T-helper 17 cell (primary cell): ENCODE results near the gene LRRC74B. TPM values are rescaled to one million over a fixed set of nuclear protein-coding genes. Genes with fewer than 3 reads are reported as not detected.

Experiments
- ATAC-seq: fragments of 150-1000 bp; cut with Tn5 transposase; 2 replicates; pipeline ENCODE4 v1.10.0; 2021; ENCODE audit warnings: mild to moderate bottlenecking, moderate library complexity
- DNase-seq, 3 donors: peaks; one replicate each; pipeline versions ENCODE4 v3.0.0 to v3.0.0-alpha.2; 2020 to 2021
- H3K9me3 ChIP-seq: one replicate; pipeline ENCODE4 v1.7.0; 2013; ENCODE audit warnings: low read length, mild to moderate bottlenecking; ENCODE audit not compliant: control insufficient read depth, poor library complexity, severe bottlenecking
- H3K27ac Mint-ChIP-seq: one replicate; pipeline ENCODE4 v1.8.0; 2022; ENCODE audit warnings: mild to moderate bottlenecking, moderate library complexity, mixed read lengths
- H3K27me3 Mint-ChIP-seq: one replicate; pipeline ENCODE4 v1.8.0; 2022; ENCODE audit warnings: mixed read lengths
- H3K36me3 Mint-ChIP-seq: one replicate; pipeline ENCODE4 v1.8.0; 2022; ENCODE audit warnings: low read depth, mixed read lengths
- H3K4me1 Mint-ChIP-seq: one replicate; pipeline ENCODE4 v1.8.0; 2022; ENCODE audit warnings: mild to moderate bottlenecking, mixed read lengths
- H3K4me3 Mint-ChIP-seq: one replicate; pipeline ENCODE4 v1.8.0; 2022; ENCODE audit warnings: mild to moderate bottlenecking, moderate library complexity, mixed read lengths
- total RNA-seq, 4 donors: library from RNA in 2 of 4; stranded (reverse) in 2 of 4; gene quantifications; one replicate each; pipeline ENCODE4 v1.2.3 and lab custom pipeline; 2022 to 2026

LRRC74B gene, protein sequence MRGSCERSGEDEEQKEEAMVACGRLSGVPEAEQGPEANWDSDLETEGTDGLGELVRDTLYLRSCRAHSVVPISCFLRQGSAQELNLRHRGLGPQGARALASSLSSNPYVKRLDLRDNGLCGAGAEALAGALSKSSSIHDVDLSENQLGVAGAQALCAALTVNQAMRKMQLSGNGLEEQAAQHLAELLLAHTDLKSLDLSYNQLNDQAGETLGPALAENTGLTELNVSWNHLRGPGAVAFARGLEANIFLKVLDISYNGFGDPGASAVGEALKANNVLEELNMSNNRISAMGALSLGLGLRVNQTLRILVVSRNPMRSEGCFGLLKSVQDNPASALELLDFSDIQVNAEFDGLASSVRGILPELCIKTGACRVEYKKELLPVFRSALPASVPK
- total RNA-seq (under 1 TPM in 1 of 2 donors, not detected in 1; 0.10 TPM), total RNA-seq (lab: John Stamatoyannopoulos, UW) (0.30 to 0.35 reads per million in 2 donors)

DNA sequence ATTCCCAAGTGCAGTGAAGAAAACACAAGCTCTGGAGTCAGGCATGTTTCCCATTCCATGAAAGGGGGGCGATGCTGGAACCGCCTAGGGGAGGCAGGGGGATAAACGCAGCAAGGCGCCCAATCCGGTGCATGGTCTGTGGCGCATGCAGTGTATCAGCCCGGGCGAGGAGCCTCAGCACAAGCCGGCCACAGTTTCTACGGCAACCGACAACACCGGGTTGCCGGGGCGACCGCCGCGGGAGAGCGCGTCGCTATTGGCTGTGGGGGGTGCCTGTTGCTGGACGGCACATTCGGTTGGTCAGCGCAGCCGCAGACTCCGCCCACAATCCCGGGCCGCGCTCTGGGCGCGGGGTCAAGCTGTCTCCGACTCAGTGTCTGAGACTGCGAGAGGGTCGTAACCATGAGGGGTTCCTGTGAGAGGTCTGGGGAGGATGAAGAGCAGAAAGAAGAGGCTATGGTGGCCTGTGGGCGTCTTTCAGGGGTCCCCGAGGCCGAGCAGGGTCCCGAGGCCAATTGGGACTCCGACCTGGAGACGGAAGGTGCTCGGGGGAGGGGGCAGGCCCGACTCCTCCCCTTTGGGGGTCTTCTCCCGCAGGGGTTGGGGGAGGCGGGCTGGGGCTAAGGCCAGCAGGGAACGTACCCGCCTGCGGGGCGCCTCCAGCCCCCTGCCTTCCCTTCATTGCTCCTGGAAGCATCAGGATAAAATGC is at the start of gene LRRC74B:
Gene LRRC74B (plus strand): TSS at position 362 of the 710 bp plus-strand sequence. CDS start 41 bp downstream, at position 403.
- DNase-seq, result peak; percentile 22 to 66 (median 23)
- H3K36me3 Mint-ChIP-seq, result no peaks in the 10 kb centered on the region
- H3K4me1 Mint-ChIP-seq, result peaks cover 18% of the 10 kb centered on the region
- no peaks in the 10 kb centered on the region for H3K9me3 ChIP-seq
- peak within 1 kb of the TSS; percentile 76 for H3K4me3 Mint-ChIP-seq
- H3K27me3 Mint-ChIP-seq, result peaks cover 9% of the 10 kb centered on the region
- peak; percentile 98 for ATAC-seq
- H3K27ac Mint-ChIP-seq, result peak within 1 kb of the TSS; percentile 97

DNA sequence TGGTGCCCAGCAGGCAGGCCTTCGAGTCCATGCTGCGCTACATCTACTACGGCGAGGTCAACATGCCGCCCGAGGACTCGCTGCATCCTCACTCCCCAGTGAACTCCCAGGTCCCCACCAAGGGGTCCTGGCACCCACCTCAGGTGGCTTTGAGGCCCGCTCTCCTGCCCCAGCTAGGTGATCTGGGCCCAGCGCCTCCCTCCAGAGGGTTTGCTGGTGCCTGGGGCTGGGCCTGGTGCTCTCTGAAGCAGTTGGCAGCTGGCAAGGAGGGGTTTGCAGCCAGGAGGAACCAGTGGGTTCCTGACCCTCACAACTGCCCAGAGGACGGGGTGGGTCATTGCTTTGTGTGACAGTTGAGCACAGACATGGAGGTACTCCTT is 49.7 kb upstream of the LRRC74B start:
- H3K4me3 Mint-ChIP-seq, result no peak overlapping the region
- H3K27me3 Mint-ChIP-seq, result no peaks in the 10 kb centered on the region
- no peak overlapping the region for H3K27ac Mint-ChIP-seq
- H3K4me1 Mint-ChIP-seq, result peaks cover 8% of the 10 kb centered on the region
- H3K36me3 Mint-ChIP-seq, result no peaks in the 10 kb centered on the region
- ATAC-seq (no peak), DNase-seq (no peak)
- H3K9me3 ChIP-seq, result no peaks in the 10 kb centered on the region

DNA sequence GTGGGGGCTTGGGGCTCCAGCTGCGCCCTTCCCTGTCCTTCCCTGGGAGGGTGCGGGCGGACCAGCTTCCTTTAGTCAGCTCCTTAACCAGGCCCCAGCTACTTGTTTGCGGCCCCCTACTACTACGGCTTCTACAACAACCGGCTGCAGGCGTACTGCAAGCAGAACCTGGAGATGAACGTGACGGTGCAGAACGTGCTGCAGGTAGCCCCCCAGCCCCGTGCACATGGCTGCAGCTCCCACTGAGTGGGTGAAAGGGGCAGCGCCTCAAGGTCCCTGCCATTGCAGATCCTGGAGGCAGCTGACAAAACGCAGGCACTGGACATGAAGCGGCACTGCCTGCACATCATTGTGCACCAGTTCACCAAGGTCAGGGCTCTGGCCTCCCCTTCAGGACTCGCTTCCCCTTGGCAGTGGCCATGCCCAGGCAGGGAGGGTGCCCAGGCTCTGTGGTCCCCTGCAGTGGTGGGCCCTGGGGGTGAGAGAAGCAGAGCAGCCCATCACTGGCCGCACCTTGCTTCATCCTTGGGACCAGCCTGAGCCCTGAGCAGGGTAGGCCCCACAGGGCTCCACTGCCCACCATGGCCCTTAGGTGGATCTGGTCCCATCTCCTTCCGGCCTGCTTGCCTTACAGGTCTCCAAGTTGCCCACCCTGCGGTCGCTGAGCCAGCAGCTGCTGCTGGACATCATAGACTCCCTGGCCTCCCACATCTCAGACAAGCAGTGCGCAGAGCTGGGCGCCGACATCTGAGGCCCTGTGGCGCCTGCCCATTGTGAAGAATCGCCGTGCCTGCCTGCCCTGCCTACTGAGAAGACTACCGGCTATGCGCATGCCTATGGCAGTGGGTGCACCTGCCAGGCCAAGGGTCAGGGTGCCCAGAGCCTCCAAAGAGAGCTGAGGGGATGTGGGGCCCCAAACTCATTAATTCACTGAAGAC is 48.9 kb upstream of the LRRC74B start:
- H3K9me3 ChIP-seq, result no peaks in the 10 kb centered on the region
- no peak for DNase-seq
- H3K27ac Mint-ChIP-seq, result no peak overlapping the region
- H3K4me1 Mint-ChIP-seq, result peaks cover 14% of the 10 kb centered on the region
- H3K27me3 Mint-ChIP-seq, result no peaks in the 10 kb centered on the region
- no peak overlapping the region for H3K4me3 Mint-ChIP-seq
- H3K36me3 Mint-ChIP-seq, result no peaks in the 10 kb centered on the region
- no peak for ATAC-seq

DNA sequence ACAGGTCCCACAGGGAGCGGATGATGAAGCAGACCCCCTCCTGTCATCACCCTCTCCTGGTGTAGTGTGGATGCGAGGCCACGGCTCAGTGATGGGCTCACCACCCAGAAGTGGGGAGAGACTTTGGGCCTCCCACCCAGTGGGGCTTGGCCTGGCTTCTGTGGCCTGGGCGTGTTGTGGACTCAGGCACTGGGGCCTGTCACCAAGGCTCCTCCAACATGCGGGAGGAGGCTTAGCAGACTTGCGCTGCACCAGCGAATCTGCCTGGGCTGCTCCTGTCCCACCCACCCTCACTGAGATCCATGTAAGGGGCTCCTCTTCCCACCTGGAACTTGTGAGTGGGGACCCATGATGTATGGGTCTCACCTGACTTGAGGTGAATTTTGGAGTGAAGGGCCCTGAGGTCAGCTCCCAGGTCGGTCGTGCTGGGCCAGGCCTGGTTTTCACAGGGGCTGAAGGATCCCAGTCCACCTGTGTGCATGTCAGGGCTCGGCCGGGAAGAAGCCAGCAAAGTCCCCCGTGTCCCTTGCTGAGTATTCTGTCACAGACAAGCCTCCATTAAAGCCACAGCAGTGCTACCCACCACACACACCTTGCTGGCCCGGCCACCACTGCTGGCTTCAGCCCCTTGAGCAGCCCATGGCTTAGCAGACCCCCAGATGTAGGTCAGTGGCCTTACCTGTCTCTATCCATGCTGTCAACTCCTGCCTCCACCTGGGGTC is 48.0 kb upstream of the LRRC74B start:
- peaks cover 18% of the 10 kb centered on the region for H3K4me1 Mint-ChIP-seq
- H3K9me3 ChIP-seq, result no peaks in the 10 kb centered on the region
- peak overlapping the region; percentile 81 for H3K27ac Mint-ChIP-seq
- ATAC-seq (no peak), DNase-seq (no peak)
- peak overlapping the region; percentile 71 for H3K4me3 Mint-ChIP-seq
- no peaks in the 10 kb centered on the region for H3K27me3 Mint-ChIP-seq
- H3K36me3 Mint-ChIP-seq, result no peaks in the 10 kb centered on the region

DNA sequence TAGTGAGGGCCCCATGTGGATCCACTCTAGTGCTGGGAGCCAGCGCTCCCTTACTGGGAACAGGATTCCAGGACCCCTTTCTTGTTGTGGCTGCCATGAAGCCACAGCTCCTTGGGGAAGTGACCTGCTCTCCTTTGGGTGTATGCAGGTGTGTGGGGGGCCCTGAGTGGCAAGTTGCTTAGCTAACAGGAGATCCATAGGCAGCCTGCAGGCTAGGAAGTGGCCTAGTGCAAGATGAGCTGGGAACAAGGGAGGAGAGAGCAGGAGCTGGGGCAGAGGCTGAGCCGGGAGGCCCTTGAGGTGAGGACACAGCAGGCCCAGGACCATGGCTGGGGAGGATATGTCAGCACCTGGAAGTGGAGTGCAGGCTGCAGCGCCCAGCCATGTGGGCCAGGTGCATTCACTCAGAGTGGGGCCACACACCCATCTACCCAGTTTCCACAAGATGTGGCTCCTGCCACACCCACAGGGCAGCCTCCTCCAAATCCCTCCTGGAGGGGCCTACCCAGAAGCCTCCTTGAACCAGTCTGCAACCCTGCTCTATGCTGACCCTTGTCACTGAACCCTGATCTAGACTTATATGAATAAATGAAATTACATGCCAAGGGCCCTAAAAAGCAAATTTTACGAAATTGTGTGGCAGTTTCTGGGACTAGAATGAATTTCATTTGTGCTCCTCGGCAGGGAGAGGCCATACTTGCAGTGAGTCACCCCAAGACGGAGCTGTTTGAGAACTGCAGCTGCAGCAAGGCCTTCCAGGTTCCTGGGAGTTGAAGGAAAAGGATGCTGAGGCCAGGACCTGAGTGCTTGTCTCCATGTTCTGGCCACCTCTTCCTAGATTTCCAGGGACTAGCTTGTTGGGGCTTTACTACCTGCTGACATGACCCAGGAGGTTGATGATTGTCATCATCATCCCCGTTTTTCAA is 47.1 kb upstream of the LRRC74B start:
- ATAC-seq (no peak), DNase-seq (no peak)
- peaks cover 24% of the 10 kb centered on the region for H3K4me1 Mint-ChIP-seq
- H3K27ac Mint-ChIP-seq, result peak overlapping the region; percentile 81
- no peaks in the 10 kb centered on the region for H3K36me3 Mint-ChIP-seq
- H3K9me3 ChIP-seq, result no peaks in the 10 kb centered on the region
- H3K4me3 Mint-ChIP-seq, result peak overlapping the region; percentile 71
- no peaks in the 10 kb centered on the region for H3K27me3 Mint-ChIP-seq

DNA sequence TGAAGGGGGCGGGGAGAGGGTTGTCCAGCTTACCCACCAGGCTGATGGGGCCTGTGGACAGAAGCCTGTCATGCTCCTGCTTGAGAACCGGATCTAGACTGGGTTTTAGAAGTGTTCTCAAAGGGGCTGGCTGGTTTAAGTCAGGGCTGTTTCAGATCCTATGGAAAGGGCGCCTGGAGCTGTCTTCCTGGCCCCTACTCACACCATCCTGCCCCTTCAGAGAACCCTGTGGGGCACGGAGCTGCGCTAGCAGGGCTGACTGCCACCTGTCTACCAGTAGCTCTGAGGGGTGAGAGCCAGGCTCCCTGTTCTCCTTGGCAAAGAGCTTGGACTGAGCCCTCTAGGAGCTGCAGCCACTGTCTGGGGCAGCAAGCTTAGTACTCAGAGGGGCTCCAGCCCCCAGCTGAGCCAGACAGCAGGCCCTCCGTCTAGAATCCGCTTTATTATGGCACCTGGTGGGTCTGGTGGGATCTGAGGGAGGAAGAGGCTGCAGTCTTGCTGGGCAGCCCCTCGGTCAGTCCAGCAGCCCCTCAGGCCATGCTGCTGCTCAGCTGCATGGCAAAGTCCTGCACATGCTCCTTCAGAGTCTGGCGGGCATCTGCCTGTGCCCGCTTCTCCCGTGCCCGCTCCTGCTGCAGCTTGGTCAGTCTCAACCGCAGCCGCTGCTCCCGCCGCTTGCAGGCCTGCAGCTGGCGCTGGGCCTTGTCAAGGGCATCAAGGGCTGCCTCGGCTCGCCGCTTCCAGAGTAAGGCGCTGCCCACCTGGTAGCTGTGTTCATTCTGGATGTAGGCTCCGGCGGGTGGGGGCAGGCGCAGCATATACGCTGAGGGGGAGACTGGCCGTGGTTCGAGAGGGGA is 46.2 kb upstream of the LRRC74B start:
- ATAC-seq (no peak), DNase-seq (no peak)
- Mint-ChIP-seq H3K27ac (peak overlapping the region; percentile 97), H3K27me3 (no peaks in the 10 kb centered on the region), H3K4me3 (peak overlapping the region; percentile 93), H3K4me1 (peaks cover 24% of the 10 kb centered on the region), H3K36me3 (no peaks in the 10 kb centered on the region)
- H3K9me3 ChIP-seq, result no peaks in the 10 kb centered on the region

DNA sequence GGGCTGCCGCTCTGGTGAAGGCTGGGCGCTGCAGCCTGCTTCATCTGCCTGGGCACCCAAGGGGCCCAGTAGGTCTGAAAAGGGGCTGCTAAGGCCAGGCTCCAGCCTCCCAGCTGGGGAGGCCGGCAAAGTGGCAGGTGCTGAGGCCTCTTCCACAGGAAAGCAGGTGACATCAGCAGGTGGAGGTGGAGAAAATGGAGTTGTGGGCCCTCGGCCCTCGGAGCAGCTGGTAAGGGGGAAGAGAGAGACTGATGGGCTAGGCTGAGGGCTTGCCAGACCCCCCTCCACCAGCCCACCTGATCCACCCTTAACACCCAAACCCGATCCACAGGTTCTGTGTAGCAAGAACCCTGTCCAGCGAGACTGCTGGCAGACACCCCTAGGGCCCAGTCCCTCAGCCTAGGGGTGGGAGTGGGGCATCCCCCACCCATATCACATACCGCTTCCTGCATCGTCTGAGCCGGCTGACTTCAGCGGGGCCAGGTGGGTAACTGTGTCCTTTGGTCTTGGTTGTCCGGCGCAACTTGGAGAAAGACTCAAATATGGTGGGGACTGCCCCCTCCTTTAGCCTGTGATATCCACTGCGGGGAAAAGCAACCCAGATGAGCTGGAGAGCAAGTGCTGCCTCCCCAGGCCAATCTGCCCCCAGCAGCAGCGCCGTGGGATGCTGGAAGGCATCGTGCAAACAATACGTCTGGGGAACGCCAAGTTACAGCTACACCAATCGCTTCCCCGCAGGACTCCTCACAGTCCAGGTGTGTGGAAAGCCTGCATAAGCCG is 45.3 kb upstream of the LRRC74B start:
- H3K4me3 Mint-ChIP-seq, result peak overlapping the region; percentile 93
- no peaks in the 10 kb centered on the region for H3K27me3 Mint-ChIP-seq
- H3K36me3 Mint-ChIP-seq, result no peaks in the 10 kb centered on the region
- H3K4me1 Mint-ChIP-seq, result peaks cover 24% of the 10 kb centered on the region
- H3K27ac Mint-ChIP-seq, result peak overlapping the region; percentile 97
- H3K9me3 ChIP-seq, result no peaks in the 10 kb centered on the region
- ATAC-seq, result no peak
- no peak for DNase-seq

DNA sequence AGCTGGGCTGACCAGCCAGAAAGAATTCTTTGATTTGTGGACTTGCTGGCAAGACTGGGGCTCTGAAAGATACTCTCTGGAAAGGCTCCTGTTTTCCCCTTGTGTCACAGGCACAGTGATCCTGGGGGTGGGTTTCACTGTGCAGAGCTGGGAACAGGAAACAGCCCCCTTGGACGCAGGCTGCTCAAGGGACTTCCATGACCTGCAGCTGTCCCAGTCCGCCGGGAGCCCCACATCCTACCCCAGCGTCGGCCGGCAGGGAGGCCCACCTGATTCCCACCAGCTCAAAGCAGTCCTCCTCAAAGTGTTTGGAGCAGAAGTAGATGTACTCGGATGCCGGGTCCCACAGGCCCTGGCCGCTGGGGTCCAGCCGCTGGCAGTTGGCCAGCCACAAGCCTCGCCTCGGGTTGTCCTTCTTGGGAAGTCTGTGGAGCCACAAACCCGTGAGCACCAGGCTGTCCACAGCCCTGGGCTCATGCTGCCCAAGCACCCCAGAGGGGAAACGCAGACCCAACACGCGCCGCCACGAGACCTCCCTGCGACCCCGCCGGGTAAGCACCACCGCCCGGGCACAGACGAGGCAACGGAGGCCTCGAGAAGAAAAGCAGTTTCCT is 44.7 kb upstream of the LRRC74B start:
- ATAC-seq (no peak), DNase-seq (no peak)
- no peaks in the 10 kb centered on the region for H3K9me3 ChIP-seq
- H3K36me3 Mint-ChIP-seq, result no peaks in the 10 kb centered on the region
- H3K4me1 Mint-ChIP-seq, result peaks cover 24% of the 10 kb centered on the region
- H3K27me3 Mint-ChIP-seq, result no peaks in the 10 kb centered on the region
- H3K4me3 Mint-ChIP-seq, result peak overlapping the region; percentile 93
- H3K27ac Mint-ChIP-seq, result peak overlapping the region; percentile 97

DNA sequence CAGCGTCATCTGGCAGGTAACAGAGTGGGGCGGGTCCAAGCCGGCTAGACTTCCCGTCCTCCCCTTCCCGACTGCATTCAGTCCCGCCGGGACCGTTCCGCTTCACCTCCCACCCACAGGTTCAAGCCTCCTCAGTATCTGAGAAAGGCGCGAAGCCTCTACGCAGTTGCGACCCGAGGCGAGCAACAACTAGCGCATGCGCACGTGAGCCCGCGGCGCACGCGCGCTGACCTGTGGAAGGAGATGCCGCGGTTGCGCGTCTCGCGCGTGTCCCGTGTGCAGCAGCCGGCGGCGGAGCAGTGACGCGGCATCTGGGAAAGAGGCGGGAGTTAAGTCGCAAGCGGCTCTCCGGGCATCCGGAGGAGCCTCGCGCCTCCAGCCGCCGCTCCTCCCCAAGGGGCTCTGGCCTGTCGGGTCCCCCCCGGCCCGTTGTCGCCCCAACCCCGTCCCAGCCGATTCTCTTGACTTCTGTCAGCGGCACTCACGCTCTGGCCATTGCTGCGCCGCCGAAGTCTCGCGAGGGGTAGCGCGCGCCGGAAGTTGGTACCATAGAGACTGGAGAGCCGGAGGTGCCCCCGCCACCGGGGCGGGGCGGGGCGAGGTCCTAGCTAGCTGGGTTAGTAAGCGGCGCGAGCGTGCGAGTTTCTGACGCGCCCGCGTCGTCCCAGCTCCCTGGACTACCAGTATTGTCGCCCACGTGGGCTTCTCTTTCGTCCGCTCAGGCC is 44.0 kb upstream of the LRRC74B start, which contains the start of gene THAP7:
Gene THAP7 (minus strand): TSS at position 518 of the 725 bp plus-strand sequence. CDS start 207 bp downstream, at position 311.
- peak within 1 kb of the TSS; percentile 97 for H3K27ac Mint-ChIP-seq
- H3K4me3 Mint-ChIP-seq, result peak within 1 kb of the TSS; percentile 93
- DNase-seq (peak; percentile 94 to 95 (median 95)), ATAC-seq (peak; percentile 90)
- no peaks in the 10 kb centered on the region for H3K9me3 ChIP-seq
- no peaks in the 10 kb centered on the region for H3K36me3 Mint-ChIP-seq
- peaks cover 24% of the 10 kb centered on the region for H3K4me1 Mint-ChIP-seq
- H3K27me3 Mint-ChIP-seq, result no peaks in the 10 kb centered on the region

DNA sequence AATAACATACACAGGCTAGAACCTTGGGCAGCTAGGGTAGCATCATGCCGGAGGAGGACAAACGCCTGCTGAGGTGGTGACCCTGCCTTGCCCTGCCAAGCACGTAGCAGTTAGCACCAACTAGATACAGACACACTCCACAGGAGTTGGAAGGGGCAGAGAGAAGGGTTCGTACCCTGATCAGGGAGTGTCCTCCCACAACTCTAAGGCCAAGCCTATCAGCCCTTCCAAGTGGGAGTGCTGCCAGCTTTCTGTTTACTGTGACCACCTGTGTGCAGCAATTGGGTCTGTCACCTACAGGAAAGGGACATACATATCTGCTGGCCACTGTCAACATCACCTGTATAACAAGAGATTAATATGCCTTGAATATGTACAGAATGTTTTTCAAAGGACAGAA is 42.0 kb upstream of the LRRC74B start:
- no peaks in the 10 kb centered on the region for H3K9me3 ChIP-seq
- H3K4me3 Mint-ChIP-seq, result peak overlapping the region; percentile 93
- H3K4me1 Mint-ChIP-seq, result peaks cover 21% of the 10 kb centered on the region
- no peak for DNase-seq
- no peaks in the 10 kb centered on the region for H3K27me3 Mint-ChIP-seq
- no peak for ATAC-seq
- peak overlapping the region; percentile 29 for H3K27ac Mint-ChIP-seq
- no peaks in the 10 kb centered on the region for H3K36me3 Mint-ChIP-seq
